HTERT RPE-1 (cell line): ENCODE measurements around the gene THADA.

Experiments used
- in situ Hi-C: fragments of 300-500 bp; cut with MboI; formaldehyde crosslinking; loops from 4 replicates; pipeline ENCODE4 v1.14.3; 2020; ENCODE audit warnings: low sequenced_read_pairs

Gene THADA

DNA sequence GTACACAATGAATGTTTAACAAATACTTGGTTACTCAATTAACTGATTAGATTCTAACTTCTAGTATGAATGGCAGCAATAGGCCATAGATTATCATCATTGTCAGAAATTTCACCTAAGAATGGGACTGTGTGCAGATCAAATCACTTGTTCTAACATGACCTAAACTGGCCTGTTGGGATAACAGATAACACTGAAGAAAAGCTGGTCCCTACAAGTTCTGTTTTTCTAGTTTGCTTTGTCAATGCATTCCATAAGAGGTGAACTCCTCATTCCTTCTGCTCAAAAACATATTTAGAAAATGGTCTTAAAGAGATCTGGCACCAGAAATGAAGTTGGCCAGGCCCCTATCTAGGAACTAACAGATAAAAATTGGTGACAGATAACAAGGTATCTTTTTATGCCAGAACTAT is 175.4 kb downstream of the THADA start:
- in situ Hi-C loops, result no loop called here

DNA sequence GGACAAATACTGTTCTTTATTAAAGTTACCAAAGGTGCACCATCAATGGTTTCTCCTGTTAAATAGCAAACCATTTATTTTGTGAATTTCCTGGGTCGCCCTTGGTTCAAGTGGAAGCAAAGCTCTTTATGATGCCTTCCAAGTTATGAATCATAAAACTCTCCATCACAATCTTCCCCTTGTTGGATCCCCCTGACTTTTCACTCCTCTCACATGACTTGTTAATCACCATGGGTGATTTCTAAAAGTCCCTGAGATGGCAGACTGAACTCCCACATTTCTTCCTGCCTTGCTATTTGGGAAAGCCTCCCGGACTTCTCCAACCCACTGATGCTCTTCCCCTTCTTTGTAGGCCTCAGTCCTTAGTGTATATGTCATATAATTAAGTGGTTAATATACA is 176.0 kb downstream of the THADA start:
- in situ Hi-C loops, result no loop called here

DNA sequence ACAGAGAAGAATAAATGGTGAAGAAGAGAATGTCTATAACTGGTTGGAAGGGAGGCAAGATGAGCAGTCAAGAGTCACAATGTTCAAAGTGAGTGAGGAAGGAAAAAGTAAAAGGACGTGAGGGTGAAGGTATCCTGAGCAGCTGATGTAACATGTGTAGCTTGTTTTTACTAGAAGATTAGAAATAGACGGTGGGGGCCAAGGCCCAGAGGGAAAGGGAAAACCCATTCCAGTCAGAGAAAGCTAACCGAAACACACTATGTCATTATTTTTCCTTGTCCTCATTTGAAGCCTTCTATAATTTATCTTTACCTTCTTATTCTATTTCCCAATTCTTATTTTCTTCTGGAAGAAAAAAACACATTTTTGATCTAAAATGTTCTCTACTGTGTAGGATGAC is 176.6 kb downstream of the THADA start:
- in situ Hi-C loops, result no loop called here

DNA sequence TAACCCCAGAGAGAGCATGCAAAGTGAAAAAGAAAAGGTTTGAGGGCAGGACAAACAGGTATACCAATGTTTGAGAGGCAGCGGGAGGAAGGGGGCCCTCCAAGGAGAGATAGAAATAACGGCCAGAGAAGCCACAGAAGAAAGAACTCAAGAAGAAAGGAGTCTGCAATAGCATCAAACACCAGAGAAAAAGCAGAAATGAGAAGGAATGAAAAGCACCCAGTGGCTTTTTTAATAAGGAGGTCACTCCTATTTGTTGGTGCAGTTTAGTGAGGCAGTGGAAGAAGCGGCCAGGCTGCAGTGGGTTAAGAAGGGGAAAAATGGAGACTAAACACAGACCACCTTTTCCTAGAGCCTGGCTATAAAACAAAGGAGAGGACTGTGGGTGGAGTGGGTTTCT is 177.2 kb downstream of the THADA start:
- in situ Hi-C loops, result no loop called here

DNA sequence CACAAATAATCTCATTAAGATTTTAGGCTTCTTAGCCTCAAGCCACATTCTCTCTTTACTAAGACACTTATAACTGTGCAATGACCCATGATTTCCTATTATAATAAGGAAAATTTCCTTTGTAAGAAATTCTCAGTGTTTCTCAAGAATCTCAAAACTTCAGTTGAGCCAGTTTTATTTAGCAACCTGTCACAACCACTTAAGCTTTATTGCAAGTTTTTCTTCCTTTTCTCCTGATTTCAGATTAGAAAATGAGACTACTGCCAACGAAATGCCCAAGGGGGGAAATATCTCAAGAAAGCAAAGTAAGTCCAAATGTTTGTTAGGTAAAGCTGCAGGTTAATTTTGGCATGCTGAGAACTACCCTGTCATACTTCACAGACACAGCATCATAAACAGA is 178.5 kb downstream of the THADA start:
- in situ Hi-C loops, result no loop called here

DNA sequence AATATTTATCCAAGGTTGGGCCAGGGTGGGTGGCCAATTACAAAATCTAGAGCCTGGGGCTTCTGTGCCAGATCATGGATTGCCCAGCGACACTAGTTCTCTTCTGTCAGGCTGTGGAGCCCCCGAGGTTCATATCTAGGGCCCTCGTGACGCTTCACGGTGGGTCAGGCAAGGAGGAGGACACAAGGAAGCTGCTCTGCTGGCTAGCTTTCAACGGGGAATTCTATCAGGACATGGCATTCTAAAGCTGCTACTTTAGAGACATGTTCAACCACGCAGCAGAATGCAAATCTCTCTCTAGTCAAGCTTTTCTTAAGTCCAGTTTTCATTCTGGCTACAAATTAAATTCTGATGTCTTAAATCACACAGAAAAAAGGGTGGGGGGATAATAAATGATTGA is 180.2 kb downstream of the THADA start:
- in situ Hi-C loops, result no loop called here

DNA sequence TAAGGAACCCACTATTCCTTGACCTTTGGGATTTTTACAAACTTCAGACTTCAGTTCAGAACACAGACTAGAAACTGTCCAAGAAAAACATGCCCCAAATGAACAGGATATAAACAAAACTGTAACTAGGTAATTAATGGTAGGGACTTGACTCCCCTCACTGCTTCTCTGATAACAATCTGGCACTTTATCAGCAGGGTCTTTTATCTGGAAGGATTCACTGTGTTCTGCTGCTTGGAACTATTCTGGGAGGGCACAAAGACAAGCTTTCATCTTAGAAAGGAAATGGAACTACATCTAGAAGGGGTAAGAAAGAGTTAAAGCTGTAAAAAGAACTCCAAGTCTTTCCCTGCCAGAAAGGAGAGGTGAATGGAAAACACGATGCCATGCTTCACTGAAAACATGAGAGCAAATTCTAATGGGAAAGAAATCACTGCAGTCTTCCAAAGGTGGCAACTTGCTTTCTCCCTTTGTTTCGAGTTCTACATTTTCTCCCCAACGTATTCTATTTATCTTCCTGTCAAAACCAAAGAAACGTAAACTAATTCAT is 181.2 kb downstream of the THADA start:
- in situ Hi-C loops, result no loop called here

DNA sequence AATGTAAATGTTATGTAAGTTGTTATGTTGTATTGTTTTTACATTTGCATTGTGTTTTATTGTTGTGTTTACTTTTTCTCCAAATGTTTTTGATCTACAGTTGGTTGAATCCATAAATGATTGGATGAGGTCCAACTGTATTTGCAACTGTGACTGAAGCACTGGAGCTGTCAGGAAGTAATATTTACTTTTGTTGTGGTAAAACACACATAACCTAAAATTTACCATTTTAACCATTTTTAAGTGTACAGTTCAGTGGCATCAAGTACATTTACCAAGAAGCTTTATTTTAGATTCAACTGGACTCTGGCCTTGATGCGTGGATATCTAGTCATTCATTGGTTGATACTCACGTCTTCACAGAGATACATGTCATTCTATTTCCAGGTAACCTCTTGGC is 181.8 kb downstream of the THADA start:
- in situ Hi-C loops, result no loop called here

DNA sequence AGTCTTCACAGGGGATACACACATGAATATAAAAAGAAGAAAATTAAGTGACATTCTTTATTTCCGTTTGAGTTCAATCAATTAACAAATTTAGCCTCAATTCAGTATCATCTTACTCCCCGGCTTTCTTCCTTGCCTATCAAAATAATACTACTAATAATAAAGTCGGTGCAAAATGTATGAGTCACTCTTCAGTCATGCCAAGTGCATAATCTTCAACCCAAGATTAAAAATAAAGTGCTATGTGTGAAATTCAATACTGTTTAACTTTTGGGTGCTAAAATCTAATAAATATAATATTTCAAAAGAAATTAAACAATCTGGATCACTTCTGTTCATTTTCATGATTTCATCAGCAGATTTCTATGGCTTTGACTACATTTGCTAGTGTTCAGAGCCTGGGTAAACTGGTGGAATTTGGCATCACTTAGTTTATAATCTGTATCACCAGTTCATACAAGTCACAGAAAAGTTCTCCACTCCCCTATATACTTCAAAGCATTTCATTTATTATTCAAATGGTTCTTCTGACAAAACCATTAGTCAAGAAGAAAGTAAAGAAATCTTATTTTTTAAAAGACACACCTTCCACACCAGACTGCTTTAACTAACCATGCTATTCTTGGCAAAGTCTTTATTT is 183.6 kb downstream of the THADA start:
- in situ Hi-C loops, result no loop called here

DNA sequence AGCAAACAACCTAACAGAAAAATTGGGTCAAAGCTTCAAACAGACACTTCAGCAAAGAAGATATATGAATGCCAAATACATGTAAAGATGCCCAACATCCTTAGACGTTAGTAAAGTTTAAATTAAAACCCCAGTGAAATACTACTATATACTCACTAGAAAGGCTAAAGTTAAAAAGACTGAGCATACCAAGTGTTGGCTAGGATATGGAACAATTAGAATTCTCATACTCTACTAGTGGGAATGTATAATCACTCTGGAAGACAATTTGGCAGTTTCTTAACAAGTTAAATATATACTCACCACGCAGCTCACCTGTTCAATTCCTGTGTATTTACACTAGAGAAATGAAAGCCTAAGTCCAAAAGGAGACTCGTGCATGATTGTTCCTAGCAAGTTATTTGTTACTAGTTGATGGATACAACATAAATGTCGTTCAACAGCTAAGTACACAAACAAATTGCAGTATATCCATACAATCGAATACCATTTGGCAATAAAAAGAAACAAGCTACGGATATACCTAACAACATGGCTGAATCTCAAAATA is 185.7 kb downstream of the THADA start:
- in situ Hi-C loops, result no loop called here

DNA sequence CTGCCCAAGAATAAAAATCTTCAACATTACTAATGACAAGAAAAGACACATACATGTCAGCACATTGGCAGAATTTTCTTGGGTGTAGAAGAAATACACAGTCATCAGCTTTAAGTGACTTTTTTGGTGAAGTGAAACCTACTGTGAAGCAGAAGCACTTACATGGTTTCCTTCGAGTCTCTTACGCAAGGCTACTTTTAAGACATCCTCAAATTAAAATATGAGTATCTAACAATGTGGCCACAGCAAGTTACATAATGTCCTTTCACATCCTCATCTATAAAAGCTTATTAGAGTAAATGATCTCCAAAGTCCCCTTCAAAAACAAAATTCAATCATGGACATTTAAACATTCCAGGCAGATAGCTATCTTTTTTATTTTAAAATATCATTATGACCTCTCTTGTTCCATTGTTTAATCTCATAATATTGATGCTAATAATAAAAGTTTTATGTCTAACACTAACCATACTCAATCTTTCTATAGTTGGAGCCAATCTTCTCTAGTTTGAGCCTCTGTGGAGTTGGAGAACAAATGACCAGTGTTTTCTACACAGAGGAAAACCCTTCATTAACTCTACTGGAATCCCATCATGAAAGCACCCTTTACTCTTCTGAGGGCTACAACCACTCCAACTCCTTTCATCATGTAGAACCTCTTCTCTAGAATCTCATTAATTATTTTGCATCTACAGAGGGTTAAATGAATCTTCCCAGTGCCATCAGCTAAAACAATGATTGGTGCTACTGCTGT is 187.3 kb downstream of the THADA start:
- in situ Hi-C loops, result no loop called here

DNA sequence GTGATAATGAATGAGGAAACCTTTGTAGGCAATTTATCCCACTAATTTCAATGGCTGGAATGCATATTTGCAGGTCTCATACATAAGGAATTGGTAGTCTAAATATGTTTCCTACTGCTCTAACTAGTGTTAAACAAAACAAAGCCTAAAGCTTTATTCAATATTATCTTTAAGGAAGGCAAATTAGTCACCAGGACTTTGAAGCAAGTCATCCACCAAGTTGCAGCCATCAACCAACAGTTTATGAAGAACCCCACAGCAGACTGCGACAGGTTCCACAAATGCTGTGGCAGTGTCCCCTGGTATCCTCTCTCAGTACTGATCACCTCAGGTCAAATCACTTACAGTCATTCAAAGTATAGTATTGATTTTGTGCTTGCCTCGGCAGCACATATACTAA is 187.9 kb downstream of the THADA start:
- in situ Hi-C loops, result no loop called here

DNA sequence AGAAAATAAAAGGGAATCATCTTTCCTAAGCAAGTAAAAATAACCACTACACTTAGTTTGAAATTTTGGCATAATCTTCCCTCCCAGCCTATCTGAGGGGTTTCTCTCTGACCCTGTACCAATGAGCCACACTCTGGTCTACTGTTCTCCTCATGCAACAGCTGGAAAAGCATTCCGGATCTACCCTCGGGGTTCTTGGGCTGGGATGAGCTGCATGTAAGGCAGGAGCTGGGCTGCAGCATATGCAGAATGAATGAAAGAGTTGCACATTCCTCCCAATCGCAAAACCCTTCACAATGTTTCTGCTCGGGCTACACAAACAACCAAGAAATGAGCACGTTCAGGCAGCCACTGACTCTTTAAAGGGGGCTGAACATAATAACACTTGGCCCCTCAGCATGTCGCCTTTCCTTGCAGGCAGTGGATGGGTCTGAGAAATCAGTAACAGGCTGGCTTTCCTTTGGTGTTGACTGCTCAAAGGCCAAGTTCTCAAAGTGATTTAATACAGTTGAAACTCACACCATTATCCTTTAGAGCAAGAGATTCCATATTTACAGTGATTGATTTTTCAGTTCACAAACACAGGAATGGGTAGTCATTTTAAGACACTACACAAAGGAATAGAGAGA is 189.1 kb downstream of the THADA start:
- in situ Hi-C loops, result no loop called here

DNA sequence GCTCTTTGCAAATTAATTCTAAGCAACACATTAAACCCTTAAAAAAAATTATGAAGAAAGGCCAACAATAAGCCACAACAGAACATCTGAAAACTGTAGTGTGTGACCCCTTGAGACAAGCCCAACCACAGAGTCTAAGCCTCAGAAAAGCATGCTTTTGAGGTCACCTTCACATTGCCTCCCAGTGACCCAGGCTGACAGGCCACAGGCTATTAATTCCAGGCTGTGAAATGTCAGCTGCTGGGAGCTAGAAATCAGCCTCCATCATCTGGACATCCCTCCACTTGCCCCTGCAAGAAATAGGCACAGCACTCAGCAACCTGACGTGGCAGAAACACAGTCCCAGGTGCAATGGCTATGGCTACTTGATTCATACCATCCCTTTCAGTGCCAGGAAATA is 190.0 kb downstream of the THADA start:
- in situ Hi-C loops, result no loop called here

DNA sequence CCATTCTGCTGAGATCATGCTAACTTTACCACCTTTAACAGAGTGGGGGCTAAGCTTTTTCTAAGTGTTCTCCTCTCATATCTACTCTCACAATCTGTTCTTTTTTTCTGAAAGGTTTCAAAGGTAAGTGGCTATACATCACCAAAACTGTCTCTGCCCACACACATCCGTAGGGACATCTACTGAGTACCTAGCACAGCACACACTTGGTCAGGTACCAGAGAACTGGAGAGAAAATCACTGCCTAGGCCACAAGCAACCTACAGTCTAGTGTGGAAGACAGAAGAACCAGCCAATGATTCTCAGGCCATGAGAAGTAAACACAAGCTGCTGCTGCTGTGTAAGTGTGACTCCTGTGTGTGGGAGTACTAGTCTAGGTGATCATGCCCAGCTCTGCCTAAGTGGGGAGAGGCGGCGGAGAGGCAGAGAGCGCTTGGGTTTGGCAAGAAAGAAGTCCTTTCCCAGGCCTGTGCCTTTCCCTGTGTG is 193.3 kb downstream of the THADA start:
- in situ Hi-C loops, result no loop called here

DNA sequence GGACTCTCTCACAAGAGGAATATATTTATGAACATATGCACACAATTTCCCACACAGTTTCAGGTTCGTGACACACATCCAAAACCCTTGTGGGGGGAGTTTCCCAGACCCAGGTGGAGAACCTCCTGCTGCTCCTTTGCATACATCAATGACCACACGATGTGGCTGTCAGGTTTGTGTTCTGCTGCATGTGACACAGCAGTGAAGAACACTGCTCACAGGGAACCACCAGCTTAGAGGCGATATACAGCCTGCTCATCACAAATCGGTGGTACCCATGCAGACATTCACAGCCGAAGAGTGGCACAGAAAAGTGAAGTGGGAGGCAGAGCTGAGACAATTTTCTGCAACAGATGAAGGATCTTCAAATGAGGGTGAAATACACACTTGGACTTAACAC is 193.8 kb downstream of the THADA start:
- in situ Hi-C loops, result no loop called here

DNA sequence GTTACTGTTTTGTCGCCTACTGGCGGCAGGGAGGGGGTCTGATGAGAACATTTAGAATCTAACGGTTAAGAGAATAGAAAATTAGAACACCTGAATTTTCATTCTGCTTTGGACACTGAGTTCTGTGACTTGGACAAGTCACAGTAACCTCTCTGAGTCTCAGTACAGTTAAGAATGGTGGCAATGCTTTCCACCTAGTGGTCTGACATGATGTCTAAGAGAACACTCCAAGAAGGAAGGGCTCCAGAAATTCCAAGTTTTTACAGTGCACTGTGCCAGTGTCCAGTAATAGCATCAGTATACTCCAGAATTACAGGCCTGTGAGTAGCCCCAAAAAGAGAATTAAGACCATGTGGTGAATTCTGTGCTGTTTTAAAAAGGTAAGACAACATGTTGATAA is 195.3 kb downstream of the THADA start:
- in situ Hi-C loops, result no loop called here

DNA sequence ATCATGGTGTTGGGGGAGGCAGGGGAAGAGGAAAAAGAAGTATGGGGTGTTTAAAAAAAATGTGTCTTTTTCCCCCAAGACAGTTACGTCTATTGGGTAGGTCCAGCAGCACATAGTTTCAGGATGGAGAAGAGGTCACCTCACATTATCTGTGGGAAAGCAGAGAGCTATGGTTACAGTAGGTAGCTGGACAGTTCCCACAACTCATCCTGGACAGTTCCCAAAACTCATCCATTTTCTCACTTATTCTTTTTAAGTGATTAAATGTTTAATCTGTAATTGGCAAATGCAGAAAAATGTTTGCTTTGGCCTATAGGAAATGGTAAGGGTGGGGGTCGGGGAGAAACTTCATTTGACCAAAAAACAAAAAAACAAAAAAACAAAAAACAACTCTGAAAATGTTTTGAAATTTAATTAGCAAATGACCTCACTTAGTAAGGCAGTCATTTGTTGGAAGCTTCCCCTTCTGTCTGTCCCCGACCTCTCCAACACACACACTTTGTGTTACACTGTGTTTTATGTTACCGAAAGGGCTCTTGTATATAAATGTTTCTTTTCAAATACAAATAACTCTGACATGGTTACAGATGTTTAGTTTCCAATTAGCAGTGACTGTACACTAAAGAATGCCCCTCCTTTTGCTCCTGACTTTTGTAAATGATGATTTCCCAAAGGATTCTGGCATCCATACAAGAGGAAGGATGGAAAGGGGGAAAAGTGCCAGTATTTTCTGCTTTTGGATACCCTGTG is 196.1 kb downstream of the THADA start:
- in situ Hi-C loops, result no loop called here

DNA sequence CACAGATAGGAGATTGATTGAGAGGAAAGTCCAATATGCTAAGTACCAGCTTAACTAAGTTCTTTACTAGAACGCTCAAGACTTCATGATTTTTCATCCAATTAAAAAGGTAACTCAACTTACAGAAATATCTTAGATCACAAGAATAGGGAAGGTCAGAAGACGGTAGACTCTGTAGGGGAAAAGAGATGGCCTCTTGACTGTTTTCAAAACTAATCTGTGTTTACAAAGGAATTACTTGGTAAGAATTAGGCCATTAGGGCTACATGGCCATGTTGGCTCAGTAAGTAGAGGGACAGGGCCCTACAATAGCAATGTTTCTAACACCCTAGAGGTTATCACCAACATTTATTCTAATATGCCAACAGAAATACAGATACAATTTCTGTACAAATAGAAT is 196.7 kb downstream of the THADA start:
- in situ Hi-C loops, result no loop called here

DNA sequence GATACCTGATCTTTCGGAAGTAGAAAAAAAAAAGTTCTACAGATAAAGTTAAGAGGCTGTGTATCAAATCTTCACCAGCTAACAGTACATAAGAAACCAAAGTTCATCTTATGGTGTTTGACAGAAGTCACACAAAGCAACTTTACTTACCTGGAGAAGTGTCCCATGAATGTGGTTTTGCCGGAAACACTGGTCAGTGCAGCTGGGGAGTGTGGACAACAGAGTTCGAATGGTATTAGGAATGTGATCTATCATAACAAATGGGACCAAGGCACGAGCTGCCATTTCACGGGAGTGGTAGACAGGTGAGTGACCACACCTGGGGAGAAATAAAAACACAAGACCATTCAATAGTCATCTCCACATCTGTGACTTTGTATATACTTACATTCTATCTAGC is 198.0 kb downstream of the THADA start:
- in situ Hi-C loops, result no loop called here

DNA sequence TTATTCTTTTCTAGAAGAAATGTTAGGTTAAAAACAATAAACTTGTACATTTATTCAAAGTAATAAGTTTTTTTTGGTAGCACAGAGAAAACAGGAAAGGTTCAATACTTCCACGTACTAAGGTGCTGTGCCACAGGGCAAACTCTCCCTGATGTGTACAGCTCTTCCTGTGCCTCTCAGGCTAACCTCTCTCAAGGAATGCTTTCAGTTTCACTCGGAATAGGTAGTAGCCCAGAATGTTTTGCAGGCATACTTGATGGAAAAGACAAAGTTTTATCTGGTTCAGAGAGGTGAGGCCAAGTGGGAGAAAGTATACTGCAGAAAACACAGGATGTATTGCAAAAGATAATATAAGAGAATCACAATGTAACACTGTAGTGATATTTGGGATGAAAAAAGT is 198.4 kb downstream of the THADA start:
- in situ Hi-C loops, result no loop called here
